GM19397 (cell line): Measurements from ENCODE around the gene TMEM95.
"Not testable (repeated sequence)": the region's sequence is repeated elsewhere in the genome, so short reads cannot be mapped to it uniquely, and the experiment has no call there.

Experiments
- ATAC-seq: cut with Tn5 transposase; IDR thresholded peaks from one replicate; pipeline ENCODE4 v1.9.1; 2021; ENCODE audit warnings: mild to moderate bottlenecking, moderate library complexity; ENCODE audit not compliant: unreplicated experiment

TMEM95 gene

DNA sequence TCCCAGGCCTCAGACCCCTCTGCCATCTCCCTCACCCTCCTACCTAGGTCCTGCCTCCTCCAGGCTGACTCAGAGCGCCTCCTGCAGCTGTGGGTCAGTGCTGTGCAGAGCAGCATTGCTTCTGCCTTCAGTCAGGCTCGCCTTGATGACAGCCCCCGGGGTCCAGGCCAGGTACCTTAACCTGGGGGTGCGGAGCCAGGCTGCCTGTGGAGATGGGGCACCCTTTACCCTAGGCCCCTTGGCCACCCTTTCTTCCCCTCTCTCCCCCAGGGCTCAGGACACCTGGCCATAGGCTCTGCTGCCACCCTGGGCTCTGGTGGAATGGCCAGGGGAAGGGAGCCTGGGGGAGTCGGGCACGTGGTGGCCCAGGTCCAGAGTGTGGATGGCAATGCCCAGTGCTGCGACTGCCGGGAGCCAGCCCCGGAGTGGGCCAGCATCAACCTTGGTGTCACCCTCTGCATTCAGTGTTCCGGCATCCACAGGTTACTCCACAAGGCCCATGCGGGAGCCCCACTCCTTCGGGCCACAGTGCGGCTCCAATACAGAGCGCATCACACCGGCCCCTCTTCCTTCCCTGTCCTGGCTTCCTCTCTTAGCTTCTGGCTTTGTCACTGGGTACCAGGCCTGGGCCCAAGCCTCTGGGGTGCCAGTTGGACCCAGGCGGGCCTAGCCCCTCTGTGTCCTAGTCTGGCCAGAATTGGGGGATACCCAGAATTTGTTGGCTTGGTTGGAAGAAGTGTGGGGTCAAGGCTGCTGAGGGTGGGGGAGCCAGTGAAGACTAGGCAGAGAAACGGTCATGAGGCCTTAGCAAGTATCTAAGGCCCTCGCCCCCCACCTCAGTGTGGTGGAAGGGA lies 8.0 kb upstream of the TMEM95 start:
- ATAC-seq, result no peak

DNA sequence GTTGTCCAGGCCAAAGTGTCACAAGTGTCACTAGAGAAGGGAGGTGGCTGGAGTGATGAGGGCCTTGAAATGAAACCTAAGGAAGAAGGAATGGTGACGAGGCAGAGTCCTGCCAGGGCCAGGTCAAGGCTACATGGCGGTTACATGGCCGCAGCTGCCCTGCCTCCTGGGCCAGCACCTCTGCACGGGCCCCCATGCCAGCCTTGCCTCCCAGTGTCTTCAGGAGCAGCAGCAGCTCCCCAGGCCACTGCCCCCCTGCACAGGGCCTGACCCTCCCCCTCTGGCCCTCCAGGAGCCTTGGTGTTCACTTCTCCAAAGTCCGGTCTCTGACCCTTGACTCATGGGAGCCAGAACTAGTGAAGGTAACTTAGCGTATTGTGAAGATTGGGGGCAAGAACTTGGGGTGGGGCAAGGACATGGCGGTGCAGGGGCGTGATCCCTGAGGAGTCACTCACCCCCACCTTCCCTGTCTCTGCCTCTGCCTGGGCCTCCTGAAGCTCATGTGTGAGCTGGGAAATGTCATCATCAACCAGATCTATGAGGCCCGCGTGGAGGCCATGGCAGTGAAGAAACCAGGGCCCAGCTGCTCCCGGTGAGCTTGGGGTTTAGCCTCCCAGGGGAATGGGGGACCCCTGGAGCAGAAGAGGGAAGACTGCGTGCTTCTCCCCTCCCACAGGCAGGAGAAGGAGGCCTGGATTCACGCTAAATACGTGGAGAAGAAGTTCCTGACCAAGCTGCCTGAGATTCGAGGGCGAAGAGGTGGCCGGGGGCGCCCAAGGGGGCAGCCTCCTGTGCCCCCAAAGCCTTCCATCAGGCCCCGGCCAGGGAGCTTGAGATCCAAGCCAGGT lies 7.1 kb upstream of the TMEM95 start:
- ATAC-seq, result no peak

DNA sequence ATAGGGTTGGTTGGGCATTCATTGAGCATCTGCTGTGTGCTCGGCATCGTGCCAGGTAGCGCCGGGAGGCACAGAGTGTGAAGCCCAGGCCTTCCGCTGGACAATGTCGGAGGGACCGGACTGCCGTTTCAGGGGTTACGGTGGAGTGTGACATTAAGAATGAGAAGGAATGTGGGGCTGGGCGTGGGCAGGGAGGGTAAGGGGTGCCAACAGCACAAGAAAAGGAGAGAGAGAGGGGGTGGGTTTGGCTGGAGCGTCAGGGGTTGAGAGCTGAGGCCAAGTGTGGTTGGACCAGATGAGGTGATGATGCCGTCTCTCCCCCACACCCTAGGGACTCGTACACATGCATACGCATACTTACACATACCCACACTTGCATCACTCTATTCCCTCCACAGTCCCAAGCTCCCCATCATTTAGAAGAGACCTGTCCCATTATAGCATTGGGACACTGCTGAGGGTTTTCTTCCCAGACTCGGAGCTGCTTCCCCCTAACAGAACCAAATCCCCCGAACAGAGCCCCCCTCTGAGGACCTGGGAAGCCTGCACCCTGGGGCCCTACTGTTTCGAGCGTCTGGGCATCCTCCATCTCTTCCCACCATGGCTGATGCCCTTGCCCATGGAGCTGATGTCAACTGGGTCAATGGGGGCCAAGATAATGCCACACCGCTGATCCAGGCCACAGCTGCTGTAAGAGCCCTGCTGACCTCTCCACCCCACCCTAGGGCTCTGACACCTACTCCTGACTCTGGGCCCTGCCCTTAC lies 6.3 kb upstream of the TMEM95 start:
- ATAC-seq, result no peak

DNA sequence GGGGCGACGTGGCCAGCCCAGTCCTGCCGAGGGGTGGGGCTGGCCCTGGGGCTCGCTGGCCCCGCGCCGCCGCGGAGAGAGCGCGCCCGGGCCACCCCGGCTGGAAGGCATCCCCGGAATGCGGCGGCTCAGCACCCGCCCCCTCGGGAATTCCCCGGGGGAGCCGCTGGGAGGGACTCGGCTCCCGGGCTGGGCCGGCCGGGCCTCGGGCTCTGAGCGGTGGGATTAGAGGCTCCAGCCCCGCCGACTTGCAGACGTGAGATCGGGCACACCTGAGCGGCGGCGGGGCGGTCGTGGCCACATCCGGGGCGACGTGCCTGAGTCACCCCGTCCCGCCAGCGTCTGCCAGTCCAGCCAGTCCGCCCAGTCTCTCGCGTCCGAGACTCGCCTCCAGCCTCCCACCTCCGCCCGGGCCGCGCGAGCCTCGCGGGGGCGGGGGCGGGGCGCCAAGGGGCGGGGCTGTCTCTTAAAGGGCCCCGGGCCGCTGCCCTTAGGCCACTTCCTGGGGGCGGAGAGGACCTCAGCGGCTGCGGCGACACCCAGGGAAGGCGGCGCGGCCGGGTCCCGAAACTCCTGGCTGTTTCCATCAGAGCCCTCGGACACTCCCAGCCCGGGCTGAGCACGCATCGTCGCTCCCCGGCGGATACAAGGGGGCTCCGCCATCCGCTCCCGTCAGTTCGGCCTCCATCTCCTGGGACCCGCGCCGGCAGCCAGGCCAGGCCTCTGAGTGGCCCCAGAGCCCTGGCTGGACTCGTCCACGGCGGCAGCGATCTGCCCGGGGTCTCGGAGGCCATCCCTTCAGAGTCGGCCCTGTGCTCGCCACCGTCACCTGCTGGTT lies 3.1 kb upstream of the TMEM95 start, which contains the start of gene KCTD11:
Gene KCTD11, plus strand, starts transcription at position 498 of the 838 bp plus-strand sequence.
- peak; percentile 68 for ATAC-seq

DNA sequence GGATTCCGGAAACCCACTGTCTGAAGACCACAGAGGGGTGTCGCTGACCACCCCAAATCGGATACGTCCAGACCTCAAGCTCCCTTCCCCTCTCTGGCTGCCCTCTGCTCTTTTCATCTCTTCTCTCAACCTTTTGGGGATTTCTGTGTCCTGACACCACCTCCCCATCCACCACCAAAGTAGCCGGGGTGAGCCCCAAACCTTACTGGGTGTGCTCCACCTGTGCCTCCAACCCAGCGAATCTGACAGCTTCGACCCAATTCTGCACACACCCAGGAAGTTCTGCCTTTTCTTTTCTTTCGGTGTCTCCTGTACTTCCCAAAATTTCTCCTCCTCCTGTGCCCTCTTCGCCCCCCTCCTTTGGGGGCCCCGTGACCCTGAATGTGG lies 2.5 kb upstream of the TMEM95 start:
- ATAC-seq, result no peak

GRCh38 chr17:7352910-7353635 lies 1.9 kb upstream of the TMEM95 start:
- ATAC-seq, result no peak

DNA sequence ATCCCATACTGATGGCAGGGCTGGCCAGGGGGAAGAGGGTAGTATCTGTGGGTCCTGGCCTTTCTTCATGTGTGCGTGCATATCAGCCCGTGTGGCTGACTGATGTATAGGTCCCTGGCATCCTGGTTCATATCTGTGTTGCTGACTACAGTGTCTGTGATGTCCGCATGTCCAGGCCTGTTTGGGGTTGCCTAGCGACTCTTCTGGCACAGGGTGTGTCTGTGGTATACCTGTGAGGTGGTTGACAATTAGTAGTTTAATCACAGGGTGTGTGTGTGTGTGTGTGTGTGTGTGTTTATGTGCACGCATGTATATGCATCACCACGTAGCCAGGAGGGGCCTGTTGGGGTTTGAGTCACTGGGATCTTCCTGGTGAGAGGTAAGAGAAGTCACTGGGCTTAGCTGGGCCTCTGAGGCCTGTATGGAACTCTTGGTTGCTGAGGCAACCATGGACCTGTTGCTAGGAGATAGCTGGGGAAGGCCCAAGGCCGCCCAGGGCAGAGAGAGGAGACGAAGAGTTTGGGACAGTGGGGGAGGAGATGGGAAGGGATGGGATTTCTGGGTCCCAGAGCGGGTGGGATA lies 603 bp upstream of the TMEM95 start:
- ATAC-seq, result no peak

DNA sequence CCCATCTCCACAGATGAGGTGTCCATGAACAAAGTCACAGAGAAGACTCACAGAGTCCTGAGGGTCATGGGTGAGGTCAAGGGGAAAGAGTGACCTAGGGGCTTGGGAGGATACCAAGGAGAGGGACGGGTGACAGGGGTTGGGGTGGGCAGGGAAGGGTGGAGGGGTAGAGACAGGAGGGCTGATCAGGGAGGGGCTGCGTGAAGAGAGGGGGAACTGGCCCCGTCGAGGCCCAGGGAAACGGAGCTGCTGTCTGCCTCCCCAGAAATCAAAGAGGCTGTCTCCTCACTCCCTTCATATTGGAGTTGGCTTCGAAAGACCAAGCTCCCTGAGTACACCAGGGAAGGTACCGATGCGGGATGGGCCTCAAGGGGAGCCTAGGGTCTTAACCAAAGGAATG lies 617 bp downstream of the TMEM95 start:
- ATAC-seq, result no peak

GRCh38 chr17:7356072-7356549 lies 1.2 kb downstream of the TMEM95 start:
- ATAC-seq, result no peak

- ATAC-seq, result no peak
Observed at GRCh38 chr17:7356756-7357155, 1.8 kb downstream of the TMEM95 start.

GRCh38 chr17:7357381-7357780 lies 2.4 kb downstream of the TMEM95 start:
- ATAC-seq, result no peak

DNA sequence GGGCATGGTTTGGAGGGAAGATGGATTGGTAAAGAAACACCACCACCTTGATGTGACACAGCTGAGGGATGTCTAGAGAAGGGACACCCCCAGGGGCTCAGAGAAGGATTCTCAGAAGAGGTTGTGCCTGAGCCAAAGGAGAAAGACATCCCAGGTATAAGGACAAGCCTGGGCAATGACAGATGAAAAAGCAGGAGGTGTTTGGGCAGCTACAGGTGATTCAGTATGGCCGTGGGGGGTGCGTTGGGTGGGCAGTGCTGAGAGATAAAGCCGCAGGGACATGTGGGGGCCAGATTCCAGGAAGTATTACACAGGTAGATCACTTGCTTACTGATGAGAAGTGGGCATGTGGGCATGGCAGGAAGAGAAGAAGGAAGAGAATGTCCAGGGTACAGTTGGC lies 7.0 kb downstream of the TMEM95 start:
- ATAC-seq, result no peak

- no peak for ATAC-seq
Observed at GRCh38 chr17:7363311-7363710, 8.4 kb downstream of the TMEM95 start.

DNA sequence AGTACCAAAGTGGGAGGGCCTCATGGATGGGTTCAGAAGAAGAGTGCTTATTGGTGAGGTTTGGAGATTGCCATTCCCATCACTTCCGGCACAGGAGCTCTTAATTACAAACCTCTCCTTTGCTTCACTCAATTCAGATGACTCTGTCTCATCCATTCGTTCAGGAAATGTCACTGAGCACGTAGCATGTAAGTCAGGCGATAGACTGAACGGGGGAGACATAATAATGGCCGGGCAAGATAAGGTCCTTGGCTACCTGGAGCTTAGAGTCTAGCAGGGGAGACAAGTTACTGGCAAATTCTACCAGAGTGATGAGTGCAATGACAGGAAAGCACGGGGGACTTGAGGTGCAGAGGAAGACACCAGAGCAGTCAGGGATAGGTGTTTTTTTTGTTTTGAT lies 11.0 kb downstream of the TMEM95 start:
- not testable (repeated sequence) for ATAC-seq

DNA sequence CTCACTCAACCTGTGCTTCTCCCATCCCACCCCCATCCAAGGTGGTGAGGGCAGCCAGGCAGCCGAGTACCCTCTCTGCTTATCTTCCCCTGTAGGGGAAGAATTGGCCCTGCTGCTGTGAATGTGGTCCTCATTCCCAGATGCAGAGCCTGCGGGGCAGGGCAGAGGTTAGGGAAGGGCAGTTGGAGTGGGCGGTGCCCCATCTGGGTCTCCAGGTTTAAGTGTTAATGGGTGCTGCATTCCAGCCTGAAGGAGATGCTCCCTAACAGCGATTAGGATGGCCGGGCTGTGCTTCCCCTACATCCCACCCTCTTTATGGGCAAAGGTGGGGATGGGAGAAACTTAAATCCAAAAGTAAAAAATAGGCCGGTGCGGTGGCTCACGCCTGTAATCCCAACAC lies 12.1 kb downstream of the TMEM95 start:
- ATAC-seq, result no peak

GRCh38 chr17:7367918-7368598 lies 13.1 kb downstream of the TMEM95 start:
- no peak for ATAC-seq

DNA sequence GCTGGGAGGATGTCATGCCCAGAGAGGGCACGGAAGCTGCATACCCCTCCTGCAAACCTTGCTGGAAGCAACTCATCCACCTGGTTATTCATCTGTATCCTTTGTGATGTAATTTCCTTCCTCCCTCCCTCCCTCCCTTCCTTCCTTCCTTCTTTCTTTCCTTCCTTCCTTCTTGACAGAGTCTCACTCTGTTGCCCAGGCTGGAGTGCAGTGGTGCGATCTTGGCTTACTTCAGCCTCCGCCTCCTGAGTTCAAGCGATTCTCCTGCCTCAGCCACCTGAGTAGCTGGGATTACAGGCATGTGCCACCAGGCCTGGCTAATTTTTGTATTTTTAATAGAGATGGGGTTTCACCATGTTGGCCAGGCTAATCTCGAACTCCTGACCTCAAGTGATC lies 13.6 kb downstream of the TMEM95 start:
- not testable (repeated sequence) for ATAC-seq

- ATAC-seq, result no peak
Observed at GRCh38 chr17:7369825-7370224, 14.9 kb downstream of the TMEM95 start.

- ATAC-seq, result no peak
Observed at GRCh38 chr17:7370853-7371252, 15.9 kb downstream of the TMEM95 start.
